Keratinocyte (primary cell): ENCODE measurements around the gene SRRD.

Source experiments
- CTCF ChIP-seq, 3 experiments: IDR thresholded peaks in 1 of 3; conservative IDR thresholded peaks in 1 of 3; optimal IDR thresholded peaks in 1 of 3; 2 replicates in 2 of 3; 3 replicates in 1 of 3; pipeline versions ENCODE3 to v1.5.1; 2011; ENCODE audit warnings: low read length in 3 of 3, mild to moderate bottlenecking in 3 of 3, moderate library complexity in 2 of 3, control low read depth in 1 of 3, inconsistent platforms in 1 of 3; ENCODE audit not compliant: insufficient read depth in 2 of 3; ENCODE audit errors: extremely low read depth in 1 of 3
- EZH2 ChIP-seq: IDR thresholded peaks from one replicate; pipeline ENCODE4 v1.6.1; 2012; ENCODE audit warnings: inconsistent platforms, mild to moderate bottlenecking, low read length, moderate library complexity

GRCh38 chr22:26486394-26486793 is 2.7 kb downstream of the SRRD start:
- TF ChIP-seq CTCF (optimal IDR thresholded peaks at IDR 0.05 in 1 of 3, IDR thresholded peaks at IDR 0.05 in 1 of 3, conservative IDR thresholded peaks at IDR 0.05 in 1 of 3; ENCODE audit: extremely low read depth in 1 of 3, insufficient read depth in 2 of 3, low read length in 3 of 3): no peak
- no peak for TF ChIP-seq EZH2
